HFF-Myc (cell line): Measurements from ENCODE around the gene KCNMA1.

Experiments
- DNase-seq: peaks from one replicate; pipeline ENCODE4 v3.0.0-alpha.2; 2011; ENCODE audit warnings: low read depth; ENCODE audit errors: extremely low read depth
- H3K4me3 ChIP-seq: replicated peaks from 2 replicates; pipeline ENCODE4 v1.5.1; 2011; ENCODE audit warnings: low read depth, mild to moderate bottlenecking, control low read depth, low read length
- CTCF ChIP-seq: IDR thresholded peaks from 2 replicates; pipeline ENCODE4 v1.5.1; 2012; ENCODE audit warnings: mild to moderate bottlenecking, low read depth, low read length, control low read depth; ENCODE audit errors: missing control alignments

The KCNMA1 gene

GRCh38 chr10:77075926-77076325 lies 561.7 kb downstream of the KCNMA1 start:
- no peak for TF ChIP-seq CTCF
- DNase-seq: no peak
- no peak overlapping the region for H3K4me3 ChIP-seq

GRCh38 chr10:77074104-77074624 lies 563.4 kb downstream of the KCNMA1 start:
- no peak for TF ChIP-seq CTCF
- DNase-seq: no peak
- no peak overlapping the region for H3K4me3 ChIP-seq

GRCh38 chr10:77073663-77073960 lies 564.0 kb downstream of the KCNMA1 start:
- H3K4me3 ChIP-seq: no peak overlapping the region
- TF ChIP-seq CTCF: no peak
- no peak for DNase-seq

- DNase-seq: no peak
- H3K4me3 ChIP-seq: no peak overlapping the region
- TF ChIP-seq CTCF: no peak
Observed at GRCh38 chr10:77072836-77073662, 564.6 kb downstream of the KCNMA1 start.

GRCh38 chr10:77072361-77072835 lies 565.2 kb downstream of the KCNMA1 start:
- no peak for TF ChIP-seq CTCF
- no peak overlapping the region for H3K4me3 ChIP-seq
- DNase-seq: no peak

GRCh38 chr10:77071956-77072355 lies 565.7 kb downstream of the KCNMA1 start:
- no peak for DNase-seq
- TF ChIP-seq CTCF: no peak
- no peak overlapping the region for H3K4me3 ChIP-seq
